Vagina (tissue), 2 donors: ENCODE data around the gene RITA1. TPM values are rescaled to one million over a fixed set of nuclear protein-coding genes. Genes with fewer than 3 reads are reported as not detected.
A peak's percentile ranks its signal among the peaks of the same experiment; 100 is the strongest.

Experiments used
- DNase-seq, 2 donors: peaks; one replicate each; pipeline ENCODE4 v3.0.0-alpha.2; 2017; ENCODE audit errors: extremely low spot score in 2 of 2
- H3K27ac ChIP-seq: fragments of 200-600 bp; sonication (generic); one replicate; pipeline ENCODE4 v1.5.1; 2019
- H3K27me3 ChIP-seq: fragments of 200-600 bp; sonication (generic); one replicate; pipeline ENCODE4 v1.5.1; 2019
- H3K36me3 ChIP-seq, 2 donors: fragments of 200-600 bp; sonication (generic); one replicate each; pipeline ENCODE4 v1.5.1; 2017 to 2019
- H3K4me1 ChIP-seq: fragments of 200-600 bp; sonication (generic); one replicate; pipeline ENCODE4 v1.5.1; 2019
- H3K4me3 ChIP-seq, 2 donors: fragments of 200-600 bp; sonication (generic); 1 replicate in 1 of 2; 2 replicates in 1 of 2; pipeline ENCODE4 v1.5.1; 2016 to 2019
- H3K9me3 ChIP-seq: fragments of 200-600 bp; sonication (generic); one replicate; pipeline ENCODE4 v1.5.1; 2019
- CTCF ChIP-seq, 3 experiments: fragments of 450-650 bp in 2 of 3; fragments of 200-600 bp in 1 of 3; sonication (generic) in 1 of 3; IDR thresholded peaks; one replicate each; pipeline ENCODE4 v1.5.1; 2017 to 2019; ENCODE audit warnings: antibody characterized with exemption in 3 of 3, mild to moderate bottlenecking in 2 of 3, moderate library complexity in 2 of 3
- POLR2A ChIP-seq, 2 donors: fragments of 450-650 bp; IDR thresholded peaks; one replicate each; pipeline ENCODE4 v1.6.1; 2017; ENCODE audit warnings: antibody characterized with exemption in 2 of 2, mild to moderate bottlenecking in 2 of 2, moderate library complexity in 2 of 2
- POLR2AphosphoS5 ChIP-seq, 2 donors: sonication (generic); formaldehyde crosslinking; IDR thresholded peaks; one replicate each; pipeline ENCODE4 v1.9.0; 2017; ENCODE audit warnings: antibody characterized with exemption in 2 of 2, mild to moderate bottlenecking in 2 of 2, low read depth in 1 of 2; ENCODE audit not compliant: insufficient read depth in 1 of 2
- intact Hi-C: fragments of 100-400 bp; cut with DNase I; formaldehyde crosslinking; loops from one replicate; pipeline ENCODE4 v1.15.1; 2023
- total RNA-seq: library from RNA; depleted of rRNA; stranded (reverse); fragments of >200 nt; gene quantifications from one replicate; pipeline ENCODE4 v1.2.3, GENCODE V29; 2016

RITA1 gene
- total RNA-seq, 1 donor from 2014 or later, result 14.5 TPM

- no peak for DNase-seq
- Histone ChIP-seq H3K27me3 (no peaks in the 10 kb centered on the region), H3K4me3 (peak overlapping the region; percentile 40 to 41), H3K36me3 (peaks cover 0 to 4% of the 10 kb centered on the region in 2 donors), H3K27ac (no peak overlapping the region), H3K9me3 (no peaks in the 10 kb centered on the region), H3K4me1 (peaks cover 36% of the 10 kb centered on the region)
- intact Hi-C loops, result loop anchor here (10.0 kb wide), 1 partner anchor 1432 kb away; no protein-coding TSS in a partner anchor
- TF ChIP-seq CTCF (IDR thresholded peaks at IDR 0.05), result peak in 1 of 3 experiments; percentile 51
- TF ChIP-seq POLR2AphosphoS5 (IDR thresholded peaks at IDR 0.05; ENCODE audit: insufficient read depth in 1 of 2, low read depth in 1 of 2), result no peak
Measured at GRCh38 chr12:113152835-113153814, 32.4 kb upstream of the RITA1 start.

- Histone ChIP-seq H3K27me3 (no peaks in the 10 kb centered on the region), H3K4me1 (peaks cover 33% of the 10 kb centered on the region), H3K4me3 (peak overlapping the region in 1 of 2 donors; percentile 11), H3K36me3 (peaks cover 0 to 18% of the 10 kb centered on the region in 2 donors), H3K9me3 (no peaks in the 10 kb centered on the region), H3K27ac (no peak overlapping the region)
- TF ChIP-seq POLR2A (IDR thresholded peaks at IDR 0.05) (no peak), CTCF (IDR thresholded peaks at IDR 0.05) (no peak), POLR2AphosphoS5 (IDR thresholded peaks at IDR 0.05; ENCODE audit: insufficient read depth in 1 of 2, low read depth in 1 of 2) (no peak)
- intact Hi-C loops, result loop anchor here (10.0 kb wide), 1 partner anchor 1430 kb away; no protein-coding TSS in a partner anchor
- DNase-seq, result no peak
Measured at GRCh38 chr12:113154351-113154973, 31.1 kb upstream of the RITA1 start.

- intact Hi-C loops, result loop anchor here (10.0 kb wide), 1 partner anchor 1430 kb away; no protein-coding TSS in a partner anchor
- DNase-seq, result no peak
- no peak for TF ChIP-seq POLR2A (IDR thresholded peaks at IDR 0.05)
- no peak for TF ChIP-seq CTCF (IDR thresholded peaks at IDR 0.05)
- TF ChIP-seq POLR2AphosphoS5 (IDR thresholded peaks at IDR 0.05; ENCODE audit: insufficient read depth in 1 of 2, low read depth in 1 of 2), result no peak
- H3K36me3 ChIP-seq, result peaks cover 0 to 24% of the 10 kb centered on the region in 2 donors
- H3K4me1 ChIP-seq, result peaks cover 27% of the 10 kb centered on the region
- no peak overlapping the region for H3K4me3 ChIP-seq
- H3K9me3 ChIP-seq, result no peaks in the 10 kb centered on the region
- H3K27ac ChIP-seq, result no peak overlapping the region
- H3K27me3 ChIP-seq, result no peaks in the 10 kb centered on the region
Measured at GRCh38 chr12:113155060-113155459, 30.5 kb upstream of the RITA1 start.

- H3K4me3 ChIP-seq, result no peak overlapping the region
- H3K27ac ChIP-seq, result no peak overlapping the region
- H3K4me1 ChIP-seq, result peaks cover 27% of the 10 kb centered on the region
- DNase-seq, result no peak
- intact Hi-C loops, result loop anchor here (10.0 kb wide), 1 partner anchor 1429 kb away; no protein-coding TSS in a partner anchor
- TF ChIP-seq POLR2AphosphoS5 (IDR thresholded peaks at IDR 0.05; ENCODE audit: insufficient read depth in 1 of 2, low read depth in 1 of 2), result no peak
- TF ChIP-seq POLR2A (IDR thresholded peaks at IDR 0.05), result no peak
- TF ChIP-seq CTCF (IDR thresholded peaks at IDR 0.05), result no peak
- peaks cover 0 to 30% of the 10 kb centered on the region in 2 donors for H3K36me3 ChIP-seq
- H3K9me3 ChIP-seq, result no peaks in the 10 kb centered on the region
- no peaks in the 10 kb centered on the region for H3K27me3 ChIP-seq
Measured at GRCh38 chr12:113155646-113156045, 29.9 kb upstream of the RITA1 start.
